CD14-positive monocyte (primary cell): Measurements from ENCODE around the gene AP4M1. TPM values are rescaled to one million over a fixed set of nuclear protein-coding genes. Genes with fewer than 3 reads are reported as not detected.

ENCODE experiments used
- DNase-seq, 3 donors: peaks; one replicate each; pipeline ENCODE4 v3.0.0-alpha.2; 2011 to 2022
- H2AFZ ChIP-seq: 2 replicates; pipeline ENCODE4 v1.6.0; 2012; ENCODE audit warnings: mild to moderate bottlenecking, low read depth, low read length, inconsistent platforms; ENCODE audit not compliant: insufficient read depth, poor library complexity, severe bottlenecking
- H3K27ac ChIP-seq, 2 donors: 1 replicate in 1 of 2; 2 replicates in 1 of 2; pipeline ENCODE4 v1.5.1; 2012 to 2013; ENCODE audit warnings: low read length in 2 of 2, control low read depth in 1 of 2, inconsistent platforms in 1 of 2, low read depth in 1 of 2, mild to moderate bottlenecking in 1 of 2
- H3K27me3 ChIP-seq, 2 donors: one replicate each; pipeline versions ENCODE4 v1.6.0 to v1.6.1; 2011 to 2013; ENCODE audit warnings: low read length in 2 of 2; ENCODE audit not compliant: control insufficient read depth in 2 of 2, insufficient read depth in 2 of 2
- H3K36me3 ChIP-seq, 2 donors: replicated peaks in 1 of 2; 1 replicate in 1 of 2; 2 replicates in 1 of 2; pipeline versions ENCODE4 v1.5.1 to v1.6.1; 2012 to 2013; ENCODE audit warnings: low read length in 2 of 2, control low read depth in 1 of 2, inconsistent platforms in 1 of 2, mild to moderate bottlenecking in 1 of 2; ENCODE audit not compliant: insufficient read depth in 2 of 2, control insufficient read depth in 1 of 2
- H3K4me1 ChIP-seq, 2 donors: 1 replicate in 1 of 2; 2 replicates in 1 of 2; pipeline versions ENCODE4 v1.5.1 to v1.6.1; 2012 to 2013; ENCODE audit warnings: low read length in 2 of 2, control low read depth in 1 of 2, inconsistent platforms in 1 of 2, mild to moderate bottlenecking in 1 of 2, moderate library complexity in 1 of 2; ENCODE audit not compliant: insufficient read depth in 2 of 2, control insufficient read depth in 1 of 2
- H3K4me2 ChIP-seq: replicated peaks from 2 replicates; pipeline ENCODE3; 2012; ENCODE audit warnings: low read length, moderate library complexity, mild to moderate bottlenecking; ENCODE audit not compliant: poor library complexity, severe bottlenecking; ENCODE audit errors: extremely low read depth
- H3K4me3 ChIP-seq, 3 experiments: fragments of 200-600 bp in 1 of 3; sonication (generic) in 1 of 3; replicated peaks in 1 of 3; 1 replicate in 2 of 3; 2 replicates in 1 of 3; pipeline ENCODE4 v1.5.1; 2011 to 2013; ENCODE audit warnings: low read length in 3 of 3, mild to moderate bottlenecking in 3 of 3, control low read depth in 2 of 3, low read depth in 2 of 3, inconsistent platforms in 1 of 3, moderate library complexity in 1 of 3
- H3K79me2 ChIP-seq: 2 replicates; pipeline ENCODE4 v1.6.0; 2012; ENCODE audit warnings: mild to moderate bottlenecking, control low read depth, inconsistent platforms, low read length, moderate library complexity; ENCODE audit not compliant: insufficient read depth
- H3K9ac ChIP-seq: 2 replicates; pipeline ENCODE4 v1.6.0; 2017; ENCODE audit warnings: low read length, mild to moderate bottlenecking; ENCODE audit not compliant: insufficient read depth, poor library complexity, severe bottlenecking
- H3K9me3 ChIP-seq, 2 donors: replicated peaks in 1 of 2; 1 replicate in 1 of 2; 2 replicates in 1 of 2; pipeline versions ENCODE4 v1.5.1 to v1.6.1; 2012 to 2013; ENCODE audit warnings: low read length in 2 of 2, control low read depth in 1 of 2; ENCODE audit not compliant: control insufficient read depth in 1 of 2, insufficient read depth in 1 of 2
- H4K20me1 ChIP-seq: 2 replicates; pipeline ENCODE4 v1.6.0; 2012; ENCODE audit warnings: mild to moderate bottlenecking, low read length, control low read depth, moderate library complexity; ENCODE audit not compliant: insufficient read depth
- H3K27ac Mint-ChIP-seq, 7 donors: one replicate each; pipeline ENCODE4 v1.8.0; 2020; ENCODE audit warnings: mild to moderate bottlenecking in 7 of 7, mixed read lengths in 7 of 7, moderate library complexity in 6 of 7, inconsistent platforms in 2 of 7
- H3K27me3 Mint-ChIP-seq, 3 donors: one replicate each; pipeline ENCODE4 v1.8.0; 2021 to 2022; ENCODE audit warnings: low read depth in 3 of 3, mild to moderate bottlenecking in 3 of 3, mixed read lengths in 3 of 3, moderate library complexity in 3 of 3, inconsistent platforms in 1 of 3
- H3K36me3 Mint-ChIP-seq, 2 donors: one replicate each; pipeline ENCODE4 v1.8.0; 2020; ENCODE audit warnings: mixed read lengths in 2 of 2, inconsistent platforms in 1 of 2, mild to moderate bottlenecking in 1 of 2
- H3K4me1 Mint-ChIP-seq: one replicate; pipeline ENCODE4 v1.8.0; 2020; ENCODE audit warnings: mild to moderate bottlenecking, mixed read lengths
- H3K4me3 Mint-ChIP-seq, 2 donors: one replicate each; pipeline ENCODE4 v1.8.0; 2020; ENCODE audit warnings: mild to moderate bottlenecking in 2 of 2, mixed read lengths in 2 of 2, moderate library complexity in 1 of 2
- H3K9me3 Mint-ChIP-seq, 7 donors: one replicate each; pipeline ENCODE4 v1.8.0; 2020 to 2022; ENCODE audit warnings: mixed read lengths in 7 of 7, mild to moderate bottlenecking in 6 of 7, moderate library complexity in 6 of 7, inconsistent platforms in 2 of 7
- CTCF ChIP-seq: fragments of 200-600 bp; IDR thresholded peaks from one replicate; pipeline ENCODE4 v1.8.0; 2022; ENCODE audit warnings: antibody characterized with exemption, mild to moderate bottlenecking
- WGBS: methylation state at CpG from one replicate; pipeline ENCODE4 v1.1.5; 2013; ENCODE audit warnings: missing lambda C conversion rate; ENCODE audit not compliant: insufficient coverage; 5-methylcytosine and 5-hydroxymethylcytosine counted together
- intact Hi-C, 2 donors: fragments of 100-400 bp; cut with micrococcal nuclease; formaldehyde crosslinking; loops; one replicate each; pipeline versions ENCODE4 v1.15.0 to v1.15.1; 2023
- polyA plus RNA-seq, 3 donors: library from polyadenylated mRNA; depleted of rRNA in 1 of 3; unstranded in 2 of 3; stranded (reverse) in 1 of 3; fragments of 300-500 nt in 2 of 3; fragments of >200 nt in 1 of 3; fragmentation: Illumina TruSeq in 2 of 3; gene quantifications; 1 replicate in 2 of 3; 2 replicates in 1 of 3; pipeline ENCODE4 v1.2.3, GENCODE V29; 2012 to 2021

AP4M1 gene
- polyA plus RNA-seq, 3 donors: 10.5 to 13.1 (median 12.6) TPM

GRCh38 chr7:100122067-100122466, 20.6 kb downstream of the AP4M1 start:
- no CpG with 5 or more reads among the region's 13 CpGs for WGBS
- Histone ChIP-seq H3K79me2 (peaks cover 28% of the 10 kb centered on the region), H3K36me3 (no peaks in the 10 kb centered on the region), H3K9ac (no peak overlapping the region), H3K4me2 (no peak overlapping the region), H3K27me3 (no peaks in the 10 kb centered on the region), H3K4me3 (no peak overlapping the region), H2AFZ (no peak overlapping the region), H4K20me1 (peaks cover 3% of the 10 kb centered on the region), H3K4me1 (peaks cover 55 to 63% of the 10 kb centered on the region in 2 donors), H3K27ac (no peak overlapping the region), H3K9me3 (no peaks in the 10 kb centered on the region)
- no peak for TF ChIP-seq CTCF
- Mint-ChIP-seq H3K4me1 (peaks cover 59% of the 10 kb centered on the region), H3K27ac (peak overlapping the region in 2 of 7 donors; percentile 46 to 77), H3K36me3 (peaks cover 2 to 3% of the 10 kb centered on the region in 2 donors), H3K4me3 (no peak overlapping the region), H3K9me3 (peaks cover 0 to 1% (median 0%) of the 10 kb centered on the region in 7 donors), H3K27me3 (no peaks in the 10 kb centered on the region)
- intact Hi-C loops: loop anchor here in 1 of 2 donors (10.0 kb wide), 1 partner anchor 553 kb away; the partner anchor contains the start of gene GNB2
- no peak for DNase-seq

GRCh38 chr7:100122568-100122967, 21.1 kb downstream of the AP4M1 start:
- peak overlapping the region in 4 of 7 donors; percentile 41 to 64 (median 51) for H3K27ac Mint-ChIP-seq
- WGBS: 100% methylated on average over 1 of the region's 1 CpG
- no peak overlapping the region for H3K4me3 Mint-ChIP-seq
- H3K36me3 Mint-ChIP-seq: peaks cover 2 to 3% of the 10 kb centered on the region in 2 donors
- Histone ChIP-seq H4K20me1 (peaks cover 3% of the 10 kb centered on the region), H3K36me3 (no peaks in the 10 kb centered on the region), H3K27ac (no peak overlapping the region), H3K4me2 (no peak overlapping the region), H2AFZ (no peak overlapping the region), H3K4me1 (peaks cover 55 to 64% of the 10 kb centered on the region in 2 donors), H3K9ac (no peak overlapping the region), H3K4me3 (no peak overlapping the region), H3K27me3 (no peaks in the 10 kb centered on the region), H3K79me2 (peaks cover 28% of the 10 kb centered on the region), H3K9me3 (no peaks in the 10 kb centered on the region)
- intact Hi-C loops: loop anchor here in 1 of 2 donors (10.0 kb wide), 1 partner anchor 552 kb away; the partner anchor contains the start of gene GNB2
- no peaks in the 10 kb centered on the region for H3K27me3 Mint-ChIP-seq
- peaks cover 59% of the 10 kb centered on the region for H3K4me1 Mint-ChIP-seq
- peaks cover 0 to 1% (median 0%) of the 10 kb centered on the region in 7 donors for H3K9me3 Mint-ChIP-seq
- TF ChIP-seq CTCF: no peak
- no peak for DNase-seq
